C4-2B (cell line): ENCODE data around the gene SEMA5B.

Experiments used
- CTCF ChIP-seq: fragments of 450-650 bp; conservative IDR thresholded peaks from 2 replicates; pipeline ENCODE4 v1.5.1; 2017; ENCODE audit warnings: mild to moderate bottlenecking
- ZFX ChIP-seq: fragments of 450-650 bp; IDR thresholded peaks from 2 replicates; pipeline ENCODE4 v1.6.1; 2017

- TF ChIP-seq CTCF (no peak), ZFX (no peak)
Measured at GRCh38 chr3:122945230-122945629, 82.3 kb downstream of the SEMA5B start.
